GM12878 (cell line): Measurements from ENCODE around the gene NMNAT3.

Experiments used
- BHLHE40 ChIP-seq, 2 experiments: fragments of 450-650 bp in 1 of 2; IDR thresholded peaks; 2 replicates each; pipeline ENCODE4 v1.6.1; 2011 to 2017; ENCODE audit warnings: low read depth in 2 of 2, borderline replicate concordance in 1 of 2, improper control_type of control experiment in 1 of 2, low read length in 1 of 2, mild to moderate bottlenecking in 1 of 2
- EP300 ChIP-seq, 2 experiments: fragments of 150-350 bp in 1 of 2; IDR thresholded peaks; 2 replicates each; pipeline ENCODE4 v1.6.1; 2011 to 2012; ENCODE audit warnings: low read depth in 2 of 2, low read length in 2 of 2, borderline replicate concordance in 1 of 2, improper control_type of control experiment in 1 of 2, inconsistent platforms in 1 of 2; ENCODE audit not compliant: control insufficient read depth in 1 of 2
- FOXK2 ChIP-seq: fragments of 450-650 bp; IDR thresholded peaks from 2 replicates; pipeline ENCODE4 v1.6.1; 2017; ENCODE audit warnings: mild to moderate bottlenecking, moderate library complexity
- GATAD2B ChIP-seq: fragments of 450-650 bp; conservative IDR thresholded peaks from 2 replicates; pipeline ENCODE4 v1.6.1; 2017; ENCODE audit warnings: low read depth, mild to moderate bottlenecking, moderate library complexity
- KDM1A ChIP-seq: fragments of 200-600 bp; sonication (generic); IDR thresholded peaks from 2 replicates; pipeline ENCODE4 v1.6.1; 2016; ENCODE audit warnings: borderline replicate concordance
- POU2F2 ChIP-seq: IDR thresholded peaks from 3 replicates; pipeline ENCODE4 v1.6.1; 2011; ENCODE audit warnings: low read depth, mild to moderate bottlenecking, low read length, borderline replicate concordance
- SIN3A ChIP-seq: IDR thresholded peaks from 2 replicates; pipeline ENCODE4 v1.6.1; 2012; ENCODE audit warnings: low read depth, low read length, improper control_type of control experiment
- YY1 ChIP-seq: IDR thresholded peaks from 2 replicates; pipeline ENCODE4 v1.6.1; 2011; ENCODE audit warnings: low read depth, mild to moderate bottlenecking, low read length
- TF ChIP-seq, protein P1 (sequence below), 3 experiments: IDR thresholded peaks in 2 of 3; conservative IDR thresholded peaks in 1 of 3; 2 replicates each; pipeline ENCODE4 v1.5.1; 2011; ENCODE audit warnings: low read depth in 3 of 3, low read length in 3 of 3, mild to moderate bottlenecking in 3 of 3, control low read depth in 2 of 3, moderate library complexity in 2 of 3, inconsistent platforms in 1 of 3, mixed read lengths in 1 of 3; ENCODE audit not compliant: control insufficient read depth in 2 of 3, insufficient read depth in 1 of 3; ENCODE audit errors: extremely low read depth in 1 of 3
- TF ChIP-seq, protein P2 (sequence below): fragments of 450-650 bp; IDR thresholded peaks from 2 replicates; pipeline ENCODE4 v1.6.1; 2017; ENCODE audit warnings: mild to moderate bottlenecking, low read depth, inconsistent platforms; ENCODE audit not compliant: poor library complexity, severe bottlenecking
- TF ChIP-seq, protein P3 (sequence below): IDR thresholded peaks from 2 replicates; pipeline ENCODE4 v1.6.1; 2011; ENCODE audit warnings: low read depth, low read length, improper control_type of control experiment, borderline replicate concordance
- TF ChIP-seq, protein P4 (sequence below): IDR thresholded peaks from 2 replicates; pipeline ENCODE4 v1.6.1; 2012; ENCODE audit warnings: low read length, inconsistent platforms
- TF ChIP-seq, protein P5 (sequence below): IDR thresholded peaks from 2 replicates; pipeline ENCODE4 v1.6.1; 2011; ENCODE audit warnings: borderline replicate concordance, low read depth, mild to moderate bottlenecking, moderate library complexity, low read length; ENCODE audit not compliant: insufficient read depth, poor library complexity, severe bottlenecking
- TF ChIP-seq, protein P6 (sequence below): IDR thresholded peaks from 2 replicates; pipeline ENCODE4 v1.6.1; 2011; ENCODE audit warnings: mild to moderate bottlenecking, low read depth, low read length, moderate library complexity; ENCODE audit not compliant: insufficient replicate concordance

DNA sequence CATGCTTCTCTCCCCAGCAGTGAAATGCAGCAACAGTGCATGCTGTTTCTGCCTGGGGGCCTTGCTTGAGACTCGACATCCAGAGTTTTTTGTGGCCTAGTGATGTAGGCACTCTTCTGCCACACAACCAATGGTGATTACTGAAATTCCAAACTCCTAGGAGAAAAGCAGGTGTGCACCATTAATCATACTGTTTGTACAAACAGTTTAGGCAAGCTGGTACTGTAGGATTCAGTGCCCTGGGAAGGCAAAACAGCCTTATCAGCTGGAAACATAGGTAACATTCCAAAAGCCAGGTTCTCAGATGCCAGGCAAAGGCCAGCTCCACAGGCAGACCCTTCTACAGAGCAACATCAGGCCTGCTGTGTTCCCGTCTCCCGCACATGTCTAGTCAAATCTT is 120.7 kb downstream of the NMNAT3 start:
- TF ChIP-seq POU2F2 (no peak), YY1 (no peak), KDM1A (no peak), SIN3A (no peak), GATAD2B (no peak), FOXK2 (no peak), BHLHE40 (IDR thresholded peaks at IDR 0.05; ENCODE audit: borderline replicate concordance in 1 of 2, low read depth in 2 of 2, low read length in 1 of 2) (no peak), EP300 (IDR thresholded peaks at IDR 0.05; ENCODE audit: borderline replicate concordance in 1 of 2, control insufficient read depth in 1 of 2, low read depth in 2 of 2, low read length in 2 of 2) (no peak)
- TF ChIP-seq, protein P1, sequence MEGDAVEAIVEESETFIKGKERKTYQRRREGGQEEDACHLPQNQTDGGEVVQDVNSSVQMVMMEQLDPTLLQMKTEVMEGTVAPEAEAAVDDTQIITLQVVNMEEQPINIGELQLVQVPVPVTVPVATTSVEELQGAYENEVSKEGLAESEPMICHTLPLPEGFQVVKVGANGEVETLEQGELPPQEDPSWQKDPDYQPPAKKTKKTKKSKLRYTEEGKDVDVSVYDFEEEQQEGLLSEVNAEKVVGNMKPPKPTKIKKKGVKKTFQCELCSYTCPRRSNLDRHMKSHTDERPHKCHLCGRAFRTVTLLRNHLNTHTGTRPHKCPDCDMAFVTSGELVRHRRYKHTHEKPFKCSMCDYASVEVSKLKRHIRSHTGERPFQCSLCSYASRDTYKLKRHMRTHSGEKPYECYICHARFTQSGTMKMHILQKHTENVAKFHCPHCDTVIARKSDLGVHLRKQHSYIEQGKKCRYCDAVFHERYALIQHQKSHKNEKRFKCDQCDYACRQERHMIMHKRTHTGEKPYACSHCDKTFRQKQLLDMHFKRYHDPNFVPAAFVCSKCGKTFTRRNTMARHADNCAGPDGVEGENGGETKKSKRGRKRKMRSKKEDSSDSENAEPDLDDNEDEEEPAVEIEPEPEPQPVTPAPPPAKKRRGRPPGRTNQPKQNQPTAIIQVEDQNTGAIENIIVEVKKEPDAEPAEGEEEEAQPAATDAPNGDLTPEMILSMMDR (IDR thresholded peaks at IDR 0.05 in 2 of 3, conservative IDR thresholded peaks at IDR 0.05 in 1 of 3; ENCODE audit: control insufficient read depth in 2 of 3, extremely low read depth in 1 of 3, insufficient read depth in 1 of 3, low read depth in 3 of 3, low read length in 3 of 3) = no peak
- TF ChIP-seq, protein P2, sequence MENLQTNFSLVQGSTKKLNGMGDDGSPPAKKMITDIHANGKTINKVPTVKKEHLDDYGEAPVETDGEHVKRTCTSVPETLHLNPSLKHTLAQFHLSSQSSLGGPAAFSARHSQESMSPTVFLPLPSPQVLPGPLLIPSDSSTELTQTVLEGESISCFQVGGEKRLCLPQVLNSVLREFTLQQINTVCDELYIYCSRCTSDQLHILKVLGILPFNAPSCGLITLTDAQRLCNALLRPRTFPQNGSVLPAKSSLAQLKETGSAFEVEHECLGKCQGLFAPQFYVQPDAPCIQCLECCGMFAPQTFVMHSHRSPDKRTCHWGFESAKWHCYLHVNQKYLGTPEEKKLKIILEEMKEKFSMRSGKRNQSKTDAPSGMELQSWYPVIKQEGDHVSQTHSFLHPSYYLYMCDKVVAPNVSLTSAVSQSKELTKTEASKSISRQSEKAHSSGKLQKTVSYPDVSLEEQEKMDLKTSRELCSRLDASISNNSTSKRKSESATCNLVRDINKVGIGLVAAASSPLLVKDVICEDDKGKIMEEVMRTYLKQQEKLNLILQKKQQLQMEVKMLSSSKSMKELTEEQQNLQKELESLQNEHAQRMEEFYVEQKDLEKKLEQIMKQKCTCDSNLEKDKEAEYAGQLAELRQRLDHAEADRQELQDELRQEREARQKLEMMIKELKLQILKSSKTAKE = no peak
- TF ChIP-seq, protein P3, sequence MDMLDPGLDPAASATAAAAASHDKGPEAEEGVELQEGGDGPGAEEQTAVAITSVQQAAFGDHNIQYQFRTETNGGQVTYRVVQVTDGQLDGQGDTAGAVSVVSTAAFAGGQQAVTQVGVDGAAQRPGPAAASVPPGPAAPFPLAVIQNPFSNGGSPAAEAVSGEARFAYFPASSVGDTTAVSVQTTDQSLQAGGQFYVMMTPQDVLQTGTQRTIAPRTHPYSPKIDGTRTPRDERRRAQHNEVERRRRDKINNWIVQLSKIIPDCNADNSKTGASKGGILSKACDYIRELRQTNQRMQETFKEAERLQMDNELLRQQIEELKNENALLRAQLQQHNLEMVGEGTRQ = no peak
- TF ChIP-seq, protein P4, sequence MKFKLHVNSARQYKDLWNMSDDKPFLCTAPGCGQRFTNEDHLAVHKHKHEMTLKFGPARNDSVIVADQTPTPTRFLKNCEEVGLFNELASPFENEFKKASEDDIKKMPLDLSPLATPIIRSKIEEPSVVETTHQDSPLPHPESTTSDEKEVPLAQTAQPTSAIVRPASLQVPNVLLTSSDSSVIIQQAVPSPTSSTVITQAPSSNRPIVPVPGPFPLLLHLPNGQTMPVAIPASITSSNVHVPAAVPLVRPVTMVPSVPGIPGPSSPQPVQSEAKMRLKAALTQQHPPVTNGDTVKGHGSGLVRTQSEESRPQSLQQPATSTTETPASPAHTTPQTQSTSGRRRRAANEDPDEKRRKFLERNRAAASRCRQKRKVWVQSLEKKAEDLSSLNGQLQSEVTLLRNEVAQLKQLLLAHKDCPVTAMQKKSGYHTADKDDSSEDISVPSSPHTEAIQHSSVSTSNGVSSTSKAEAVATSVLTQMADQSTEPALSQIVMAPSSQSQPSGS = no peak
- TF ChIP-seq, protein P5, sequence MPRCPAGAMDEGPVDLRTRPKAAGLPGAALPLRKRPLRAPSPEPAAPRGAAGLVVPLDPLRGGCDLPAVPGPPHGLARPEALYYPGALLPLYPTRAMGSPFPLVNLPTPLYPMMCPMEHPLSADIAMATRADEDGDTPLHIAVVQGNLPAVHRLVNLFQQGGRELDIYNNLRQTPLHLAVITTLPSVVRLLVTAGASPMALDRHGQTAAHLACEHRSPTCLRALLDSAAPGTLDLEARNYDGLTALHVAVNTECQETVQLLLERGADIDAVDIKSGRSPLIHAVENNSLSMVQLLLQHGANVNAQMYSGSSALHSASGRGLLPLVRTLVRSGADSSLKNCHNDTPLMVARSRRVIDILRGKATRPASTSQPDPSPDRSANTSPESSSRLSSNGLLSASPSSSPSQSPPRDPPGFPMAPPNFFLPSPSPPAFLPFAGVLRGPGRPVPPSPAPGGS = no peak
- TF ChIP-seq, protein P6, sequence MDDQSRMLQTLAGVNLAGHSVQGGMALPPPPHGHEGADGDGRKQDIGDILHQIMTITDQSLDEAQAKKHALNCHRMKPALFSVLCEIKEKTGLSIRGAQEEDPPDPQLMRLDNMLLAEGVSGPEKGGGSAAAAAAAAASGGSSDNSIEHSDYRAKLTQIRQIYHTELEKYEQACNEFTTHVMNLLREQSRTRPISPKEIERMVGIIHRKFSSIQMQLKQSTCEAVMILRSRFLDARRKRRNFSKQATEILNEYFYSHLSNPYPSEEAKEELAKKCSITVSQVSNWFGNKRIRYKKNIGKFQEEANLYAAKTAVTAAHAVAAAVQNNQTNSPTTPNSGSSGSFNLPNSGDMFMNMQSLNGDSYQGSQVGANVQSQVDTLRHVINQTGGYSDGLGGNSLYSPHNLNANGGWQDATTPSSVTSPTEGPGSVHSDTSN = no peak
